Activated CD8-positive, alpha-beta memory T cell treated with anti-CD3 and anti-CD28 coated beads, Interleukin-2, amount 10 ng/mL, durations not matched to agents 7 days and 5 days (primary cell): ENCODE measurements around the gene GARIN1A. TPM values are rescaled to one million over a fixed set of nuclear protein-coding genes. Genes with fewer than 3 reads are reported as not detected.
A peak's percentile ranks its signal among the peaks of the same experiment; 100 is the strongest.

Experiments used
- ATAC-seq: fragments of 150-1000 bp; cut with Tn5 transposase; one replicate; pipeline ENCODE4 v1.10.0; 2021; ENCODE audit warnings: moderate library complexity
- CTCF ChIA-PET: fragments of 350-600 bp; sonication (Branson Sonifier 250); formaldehyde crosslinking; loops from one replicate; lab custom pipeline; 2021; ENCODE audit warnings: antibody characterized with exemption; lab: Charles Lee
- DNase-seq: peaks from one replicate; pipeline ENCODE4 v3.0.0-alpha.2; 2020
- H3K27ac Mint-ChIP-seq: one replicate; pipeline ENCODE4 v1.8.0; 2021; ENCODE audit warnings: mild to moderate bottlenecking, mixed read lengths
- H3K27me3 Mint-ChIP-seq: one replicate; pipeline ENCODE4 v1.8.0; 2021; ENCODE audit warnings: mixed read lengths
- H3K36me3 Mint-ChIP-seq: one replicate; pipeline ENCODE4 v1.8.0; 2021; ENCODE audit warnings: mild to moderate bottlenecking, mixed read lengths
- H3K4me1 Mint-ChIP-seq: one replicate; pipeline ENCODE4 v1.8.0; 2021; ENCODE audit warnings: mixed read lengths
- H3K4me3 Mint-ChIP-seq: one replicate; pipeline ENCODE4 v1.8.0; 2021; ENCODE audit warnings: mild to moderate bottlenecking, moderate library complexity, mixed read lengths
- H3K9me3 Mint-ChIP-seq: one replicate; pipeline ENCODE4 v1.8.0; 2022; ENCODE audit warnings: low read depth, mixed read lengths
- total RNA-seq, 2 experiments: library from RNA; stranded (reverse); gene quantifications; one replicate each; pipeline ENCODE4 v1.2.3, GENCODE V29; 2021

GARIN1A gene
- total RNA-seq, 2 experiments from 2014 or later: 0.47 to 1.0 TPM

- no peaks in the 10 kb centered on the region for H3K9me3 Mint-ChIP-seq
- H3K36me3 Mint-ChIP-seq: peaks cover 1% of the 10 kb centered on the region
- no peak for ATAC-seq
- no peaks in the 10 kb centered on the region for H3K4me1 Mint-ChIP-seq
- H3K27ac Mint-ChIP-seq: no peak overlapping the region
- peaks cover 15% of the 10 kb centered on the region for H3K27me3 Mint-ChIP-seq
- no peak overlapping the region for H3K4me3 Mint-ChIP-seq
- CTCF ChIA-PET: no interaction called here
- no peak for DNase-seq
These were observed 19.1 kb downstream of the GARIN1A start for GRCh38 chr7:128691227-128691626.

DNA sequence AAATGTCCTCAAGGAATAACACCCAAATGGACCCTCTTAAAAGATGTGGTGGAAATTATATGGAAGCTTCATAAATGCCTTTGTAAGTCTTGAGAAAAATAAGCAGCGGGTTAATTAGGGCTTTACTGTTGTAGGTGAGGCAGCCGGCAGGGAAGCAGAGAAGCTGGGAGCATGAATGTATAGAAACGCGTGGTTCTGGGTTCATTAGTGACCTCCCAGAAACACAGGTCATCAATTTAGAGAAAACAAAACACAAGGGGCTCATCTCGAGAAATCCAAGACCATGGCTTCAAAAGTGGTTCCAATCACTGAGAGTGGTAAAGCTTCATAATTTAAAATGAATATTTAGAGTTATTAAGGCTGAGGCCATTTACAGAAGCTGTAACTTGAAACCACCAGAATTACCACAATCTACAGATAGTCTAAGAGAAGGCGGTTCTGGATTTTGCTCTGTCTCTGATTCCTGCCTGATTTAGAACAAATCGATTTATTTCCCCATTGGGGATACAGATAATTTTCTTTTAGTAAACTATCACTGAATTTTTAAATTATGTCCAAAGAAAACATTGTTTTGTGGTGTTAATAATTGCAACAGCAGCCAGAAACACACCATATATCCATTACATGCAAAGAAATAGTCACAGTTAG lies 20.7 kb downstream of the GARIN1A start:
- Mint-ChIP-seq H3K36me3 (no peaks in the 10 kb centered on the region), H3K27ac (no peak overlapping the region), H3K4me3 (no peak overlapping the region), H3K9me3 (no peaks in the 10 kb centered on the region), H3K4me1 (peaks cover 6% of the 10 kb centered on the region), H3K27me3 (peaks cover 30% of the 10 kb centered on the region)
- DNase-seq (no peak), ATAC-seq (no peak)
- CTCF ChIA-PET: interaction anchor here (1.2 kb wide), 1 partner anchor 20 kb away, joined by 3 read pairs; no protein-coding TSS in a partner anchor

GRCh38 chr7:128693373-128694015 lies 21.4 kb downstream of the GARIN1A start:
- CTCF ChIA-PET: no interaction called here
- peaks cover 10% of the 10 kb centered on the region for H3K4me1 Mint-ChIP-seq
- H3K4me3 Mint-ChIP-seq: no peak overlapping the region
- H3K9me3 Mint-ChIP-seq: no peaks in the 10 kb centered on the region
- H3K27me3 Mint-ChIP-seq: peaks cover 38% of the 10 kb centered on the region
- ATAC-seq (no peak), DNase-seq (no peak)
- H3K36me3 Mint-ChIP-seq: no peaks in the 10 kb centered on the region
- H3K27ac Mint-ChIP-seq: no peak overlapping the region

DNA sequence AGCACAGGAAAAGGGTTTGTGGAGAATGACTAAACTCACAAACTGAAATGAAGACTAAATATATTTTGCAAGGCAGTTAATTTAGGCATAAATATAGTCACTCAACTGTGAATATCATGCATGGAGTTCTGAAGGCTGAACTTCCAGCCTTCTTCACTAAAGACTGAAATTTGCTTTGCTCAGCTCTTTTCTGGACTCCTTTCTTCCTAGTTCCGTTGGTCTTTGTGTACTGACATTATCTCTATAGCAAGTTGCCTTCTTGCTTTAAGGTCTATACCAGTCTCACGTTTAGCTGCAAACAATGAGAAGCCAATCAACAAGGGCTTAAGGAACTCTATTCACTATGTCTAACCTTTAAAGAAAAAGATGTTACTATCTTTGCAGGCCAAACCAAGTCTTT lies 22.6 kb downstream of the GARIN1A start:
- no peak overlapping the region for H3K4me3 Mint-ChIP-seq
- peaks cover 10% of the 10 kb centered on the region for H3K4me1 Mint-ChIP-seq
- no peaks in the 10 kb centered on the region for H3K9me3 Mint-ChIP-seq
- ATAC-seq (no peak), DNase-seq (no peak)
- CTCF ChIA-PET: no interaction called here
- peaks cover 48% of the 10 kb centered on the region for H3K27me3 Mint-ChIP-seq
- H3K36me3 Mint-ChIP-seq: no peaks in the 10 kb centered on the region
- H3K27ac Mint-ChIP-seq: no peak overlapping the region

- DNase-seq (peak; percentile 76), ATAC-seq (peak; percentile 92)
- no peak overlapping the region for H3K27ac Mint-ChIP-seq
- H3K4me3 Mint-ChIP-seq: peak overlapping the region; percentile 77
- H3K27me3 Mint-ChIP-seq: peaks cover 58% of the 10 kb centered on the region
- H3K36me3 Mint-ChIP-seq: no peaks in the 10 kb centered on the region
- H3K4me1 Mint-ChIP-seq: peaks cover 13% of the 10 kb centered on the region
- CTCF ChIA-PET: no interaction called here
- no peaks in the 10 kb centered on the region for H3K9me3 Mint-ChIP-seq
These were observed 25.3 kb downstream of the GARIN1A start for GRCh38 chr7:128697302-128697905.

DNA sequence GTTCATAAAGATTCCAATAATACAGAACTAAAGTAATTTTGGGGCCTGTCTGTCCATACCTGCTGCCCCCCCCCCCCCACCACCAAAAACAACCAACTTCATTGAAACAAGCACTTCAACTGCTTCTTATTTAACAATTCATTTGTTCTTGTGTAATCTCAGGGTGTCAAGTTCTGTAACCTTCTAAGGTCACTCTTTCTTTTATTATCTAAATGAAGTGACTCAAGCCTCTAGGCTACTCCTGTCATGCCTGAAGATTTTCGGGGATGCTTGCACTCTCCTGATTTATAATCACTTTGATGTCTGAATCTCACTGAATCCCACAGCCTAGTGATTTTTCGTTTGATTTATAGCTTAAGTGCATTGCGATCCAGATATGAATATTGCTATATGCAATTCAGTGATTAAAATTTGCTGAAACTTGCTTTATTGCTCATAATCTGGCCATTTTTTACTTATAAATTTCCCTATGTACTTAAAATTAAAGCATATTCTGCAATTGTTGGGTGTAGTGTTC lies 27.2 kb downstream of the GARIN1A start:
- Mint-ChIP-seq H3K4me1 (peaks cover 13% of the 10 kb centered on the region), H3K4me3 (no peak overlapping the region), H3K36me3 (no peaks in the 10 kb centered on the region), H3K27ac (no peak overlapping the region), H3K9me3 (no peaks in the 10 kb centered on the region), H3K27me3 (peaks cover 65% of the 10 kb centered on the region)
- DNase-seq: no peak
- CTCF ChIA-PET: interaction anchor here (0.7 to 1.7 kb wide), 3 partner anchors 10 to 751 kb away, joined by 3 to 4 read pairs (median 3); no protein-coding TSS in a partner anchor
- no peak for ATAC-seq

- Mint-ChIP-seq H3K36me3 (no peaks in the 10 kb centered on the region), H3K9me3 (no peaks in the 10 kb centered on the region), H3K4me1 (peaks cover 13% of the 10 kb centered on the region), H3K4me3 (no peak overlapping the region), H3K27ac (no peak overlapping the region), H3K27me3 (peaks cover 65% of the 10 kb centered on the region)
- CTCF ChIA-PET: interaction anchor here (0.7 to 1.7 kb wide), 4 partner anchors 9 to 1018 kb away, joined by 3 to 4 read pairs (median 3); no protein-coding TSS in a partner anchor
- ATAC-seq (no peak), DNase-seq (no peak)
These were observed 27.8 kb downstream of the GARIN1A start for GRCh38 chr7:128699895-128700294.

DNA sequence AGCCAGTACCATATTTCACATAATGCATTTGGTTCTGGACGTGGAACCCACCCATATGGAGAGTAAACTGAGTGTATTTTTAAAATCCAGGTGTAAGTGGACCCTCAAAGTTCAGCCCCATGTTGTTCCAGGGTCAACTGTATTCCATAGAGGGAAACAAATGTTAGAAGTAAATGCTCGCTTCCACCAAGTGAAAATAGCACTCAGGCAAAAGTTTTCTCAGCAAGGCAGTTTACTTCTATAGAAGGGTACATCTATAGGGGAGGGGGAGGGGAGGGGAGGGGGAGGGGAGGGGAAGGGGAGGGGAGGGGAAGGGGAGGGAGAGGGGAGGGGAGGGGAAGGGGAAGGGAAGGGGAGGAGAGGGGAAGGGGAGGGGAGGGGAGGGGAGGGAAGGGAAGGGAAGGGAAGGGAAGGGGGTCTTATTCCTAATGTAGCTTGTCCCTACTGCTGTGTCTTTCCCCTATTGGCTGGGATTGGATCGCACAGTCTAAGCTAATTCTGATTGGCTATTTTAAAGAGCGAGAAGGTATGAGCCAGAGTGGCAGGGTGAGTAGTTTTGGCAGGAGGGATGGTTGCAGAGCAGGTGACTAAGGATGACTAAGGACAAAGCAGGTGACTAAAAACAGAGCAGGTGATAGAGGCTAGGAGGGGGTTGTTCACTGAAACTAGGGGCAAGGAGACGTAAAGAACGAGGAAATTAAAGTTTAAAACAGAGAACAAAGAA lies 29.1 kb downstream of the GARIN1A start:
- peaks cover 64% of the 10 kb centered on the region for H3K27me3 Mint-ChIP-seq
- CTCF ChIA-PET: interaction anchor here (1.7 kb wide), 1 partner anchor 8 kb away, joined by 4 read pairs; no protein-coding TSS in a partner anchor
- no peaks in the 10 kb centered on the region for H3K9me3 Mint-ChIP-seq
- ATAC-seq (no peak), DNase-seq (no peak)
- no peaks in the 10 kb centered on the region for H3K36me3 Mint-ChIP-seq
- no peak overlapping the region for H3K4me3 Mint-ChIP-seq
- H3K27ac Mint-ChIP-seq: no peak overlapping the region
- peaks cover 13% of the 10 kb centered on the region for H3K4me1 Mint-ChIP-seq

GRCh38 chr7:128703609-128704241 lies 31.6 kb downstream of the GARIN1A start:
- no peaks in the 10 kb centered on the region for H3K36me3 Mint-ChIP-seq
- no peak overlapping the region for H3K27ac Mint-ChIP-seq
- DNase-seq: no peak
- H3K4me1 Mint-ChIP-seq: peaks cover 2% of the 10 kb centered on the region
- H3K4me3 Mint-ChIP-seq: no peak overlapping the region
- H3K9me3 Mint-ChIP-seq: no peaks in the 10 kb centered on the region
- no peak for ATAC-seq
- CTCF ChIA-PET: no interaction called here
- H3K27me3 Mint-ChIP-seq: peaks cover 39% of the 10 kb centered on the region

DNA sequence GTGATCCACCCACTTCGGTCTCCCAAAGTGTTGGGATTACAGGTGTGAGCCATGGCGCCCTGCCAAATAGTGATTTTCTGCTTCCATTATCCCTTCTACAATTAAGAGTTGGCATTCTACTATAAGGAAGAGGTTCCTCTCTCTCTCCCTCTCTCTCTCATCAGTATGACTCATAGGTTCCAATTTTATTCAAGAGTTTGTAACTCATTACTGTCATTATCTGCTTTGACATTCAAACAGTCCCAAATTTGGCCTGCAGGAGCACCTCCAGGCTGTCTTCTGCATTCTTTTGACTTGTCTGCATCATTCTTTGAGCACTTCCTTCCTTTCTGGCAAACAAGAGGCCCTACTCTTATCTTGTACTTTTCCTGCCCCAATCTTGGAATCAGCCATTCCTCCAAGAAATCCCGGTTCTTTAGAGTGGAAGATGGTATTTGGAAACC lies 33.8 kb downstream of the GARIN1A start:
- Mint-ChIP-seq H3K36me3 (no peaks in the 10 kb centered on the region), H3K4me1 (no peaks in the 10 kb centered on the region), H3K4me3 (no peak overlapping the region), H3K9me3 (no peaks in the 10 kb centered on the region), H3K27me3 (peaks cover 30% of the 10 kb centered on the region), H3K27ac (no peak overlapping the region)
- DNase-seq (no peak), ATAC-seq (no peak)
- CTCF ChIA-PET: no interaction called here

GRCh38 chr7:128707752-128708151 lies 35.7 kb downstream of the GARIN1A start:
- no peaks in the 10 kb centered on the region for H3K9me3 Mint-ChIP-seq
- no peak for ATAC-seq

GRCh38 chr7:128708235-128708634 lies 36.1 kb downstream of the GARIN1A start:
- no peaks in the 10 kb centered on the region for H3K9me3 Mint-ChIP-seq
- no peak for ATAC-seq
- no peak overlapping the region for H3K27ac Mint-ChIP-seq
- no peak for DNase-seq
- no peak overlapping the region for H3K4me3 Mint-ChIP-seq
- H3K27me3 Mint-ChIP-seq: peaks cover 20% of the 10 kb centered on the region
- H3K4me1 Mint-ChIP-seq: no peaks in the 10 kb centered on the region
- CTCF ChIA-PET: interaction anchor here (1.9 kb wide), 1 partner anchor 8 kb away, joined by 4 read pairs; no protein-coding TSS in a partner anchor
- no peaks in the 10 kb centered on the region for H3K36me3 Mint-ChIP-seq

More at GRCh38 chr7:128707752-128708151, 35.7 kb downstream of the GARIN1A start:
- DNase-seq: no peak
- no peaks in the 10 kb centered on the region for H3K4me1 Mint-ChIP-seq
- H3K27ac Mint-ChIP-seq: no peak overlapping the region
- CTCF ChIA-PET: interaction anchor here (1.9 kb wide), 1 partner anchor 8 kb away, joined by 4 read pairs; no protein-coding TSS in a partner anchor
- no peaks in the 10 kb centered on the region for H3K36me3 Mint-ChIP-seq
- H3K4me3 Mint-ChIP-seq: no peak overlapping the region
- peaks cover 20% of the 10 kb centered on the region for H3K27me3 Mint-ChIP-seq
